ENCODE results near the gene EPHB2. TPM values are rescaled to one million over a fixed set of nuclear protein-coding genes. Genes with fewer than 3 reads are reported as not detected.

Gene EPHB2
- total and polyA plus RNA-seq, 11 donors: 0.11 to 6.3 (median 0.70) TPM

DNA sequence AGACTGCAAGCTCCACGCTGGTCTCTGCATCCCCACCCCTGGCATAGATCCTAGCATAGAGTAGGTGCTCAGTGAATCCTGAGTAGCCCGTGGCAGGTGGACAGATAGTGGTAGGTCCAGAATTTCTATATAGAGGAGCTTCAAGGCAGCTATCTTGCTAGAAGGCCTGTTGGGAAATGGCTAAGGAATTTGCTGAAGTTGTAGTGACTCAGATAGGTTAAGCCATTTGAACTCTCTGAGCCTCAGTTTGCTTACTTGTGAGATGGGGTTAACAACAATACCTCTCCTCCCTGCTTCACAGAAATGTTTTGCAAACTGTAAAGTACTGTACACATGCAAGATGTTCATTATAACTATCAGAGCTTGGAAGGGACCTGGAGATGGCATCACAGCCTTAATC lies 23.4 kb upstream of the EPHB2 start:
- Histone ChIP-seq H3K36me3 (no peaks in the 10 kb centered on the region), H3K27me3 (peaks cover 0 to 43% (median 18%) of the 10 kb centered on the region in 9 donors), H3K9me3 (no peaks in the 10 kb centered on the region), H3K27ac (no peak overlapping the region), H3K4me1 (no peaks in the 10 kb centered on the region), H3K4me3 (no peak overlapping the region)
- DNase-seq (no peak), ATAC-seq (no peak)
- WGBS, 4 donors: 73 to 85% (median 77%) methylated on average over 2 of the region's 2 CpGs
- intact Hi-C loops (cut with DNase I): no loop called here
- TF ChIP-seq, protein P1, sequence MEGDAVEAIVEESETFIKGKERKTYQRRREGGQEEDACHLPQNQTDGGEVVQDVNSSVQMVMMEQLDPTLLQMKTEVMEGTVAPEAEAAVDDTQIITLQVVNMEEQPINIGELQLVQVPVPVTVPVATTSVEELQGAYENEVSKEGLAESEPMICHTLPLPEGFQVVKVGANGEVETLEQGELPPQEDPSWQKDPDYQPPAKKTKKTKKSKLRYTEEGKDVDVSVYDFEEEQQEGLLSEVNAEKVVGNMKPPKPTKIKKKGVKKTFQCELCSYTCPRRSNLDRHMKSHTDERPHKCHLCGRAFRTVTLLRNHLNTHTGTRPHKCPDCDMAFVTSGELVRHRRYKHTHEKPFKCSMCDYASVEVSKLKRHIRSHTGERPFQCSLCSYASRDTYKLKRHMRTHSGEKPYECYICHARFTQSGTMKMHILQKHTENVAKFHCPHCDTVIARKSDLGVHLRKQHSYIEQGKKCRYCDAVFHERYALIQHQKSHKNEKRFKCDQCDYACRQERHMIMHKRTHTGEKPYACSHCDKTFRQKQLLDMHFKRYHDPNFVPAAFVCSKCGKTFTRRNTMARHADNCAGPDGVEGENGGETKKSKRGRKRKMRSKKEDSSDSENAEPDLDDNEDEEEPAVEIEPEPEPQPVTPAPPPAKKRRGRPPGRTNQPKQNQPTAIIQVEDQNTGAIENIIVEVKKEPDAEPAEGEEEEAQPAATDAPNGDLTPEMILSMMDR (IDR thresholded peaks at IDR 0.05): no peak
- no peak for TF ChIP-seq POLR2A (IDR thresholded peaks at IDR 0.05)

DNA sequence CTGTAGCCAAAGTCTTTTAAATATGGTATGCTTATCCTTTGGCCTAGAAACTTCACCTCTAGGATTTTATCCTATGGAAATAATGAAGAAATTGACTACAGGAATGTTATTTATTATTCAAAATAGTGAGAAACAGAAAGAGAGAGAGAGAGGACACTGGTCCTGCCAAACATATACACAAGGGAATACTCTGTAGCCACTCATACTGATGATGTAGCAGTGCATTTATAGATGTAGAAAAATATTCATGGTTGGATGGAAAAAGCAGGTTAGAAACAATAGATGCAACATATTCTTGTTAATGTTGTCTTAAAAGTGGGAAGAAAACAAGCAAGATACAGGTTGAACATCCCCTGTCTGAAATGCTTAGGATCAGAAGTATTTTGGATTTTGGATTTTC lies 22.2 kb upstream of the EPHB2 start:
- H3K27me3 ChIP-seq: peaks cover 0 to 37% (median 18%) of the 10 kb centered on the region in 9 donors

DNA sequence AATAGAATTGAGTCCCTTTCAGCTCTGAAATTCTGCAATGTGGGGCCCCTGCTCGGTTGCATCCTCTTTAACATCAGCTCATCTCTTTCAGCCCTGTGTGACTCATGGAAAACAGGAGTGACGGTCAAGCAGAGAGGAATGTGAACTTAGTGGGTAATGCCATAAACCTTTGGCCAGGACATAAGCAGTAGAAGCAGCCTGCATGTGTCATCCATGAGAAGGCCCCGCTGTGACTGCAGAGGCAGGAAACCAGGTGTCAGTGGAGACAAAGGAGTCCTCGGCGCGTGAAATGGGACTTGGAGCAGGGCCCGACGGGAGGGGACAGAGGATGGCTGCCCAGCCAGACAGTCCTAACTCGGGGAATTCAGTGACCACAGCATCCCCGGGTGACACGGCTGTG lies 21.1 kb upstream of the EPHB2 start:
- Histone ChIP-seq H3K4me3 (no peak overlapping the region), H3K27me3 (peaks cover 0 to 33% (median 18%) of the 10 kb centered on the region in 9 donors), H3K9me3 (no peaks in the 10 kb centered on the region), H3K27ac (no peak overlapping the region), H3K4me1 (no peaks in the 10 kb centered on the region), H3K36me3 (no peaks in the 10 kb centered on the region)
- no peak for TF ChIP-seq POLR2A (IDR thresholded peaks at IDR 0.05)
- TF ChIP-seq, protein P1 (IDR thresholded peaks at IDR 0.05): no peak
- no peak for ATAC-seq
- intact Hi-C loops (cut with DNase I): no loop called here
- no peak for DNase-seq
- 54 to 65% (median 61%) methylated on average over 11 of the region's 11 CpGs for WGBS, 4 donors

More for the DNA sequence above, 22.2 kb upstream of the EPHB2 start:
- H3K36me3 ChIP-seq: no peaks in the 10 kb centered on the region
- H3K27ac ChIP-seq: no peak overlapping the region
- ATAC-seq: no peak
- no peak for DNase-seq
- intact Hi-C loops (cut with DNase I): no loop called here
- TF ChIP-seq, protein P1 (IDR thresholded peaks at IDR 0.05): no peak
- no peak for TF ChIP-seq POLR2A (IDR thresholded peaks at IDR 0.05)
- no peak overlapping the region for H3K4me3 ChIP-seq
- H3K9me3 ChIP-seq: no peaks in the 10 kb centered on the region
- no peaks in the 10 kb centered on the region for H3K4me1 ChIP-seq

DNA sequence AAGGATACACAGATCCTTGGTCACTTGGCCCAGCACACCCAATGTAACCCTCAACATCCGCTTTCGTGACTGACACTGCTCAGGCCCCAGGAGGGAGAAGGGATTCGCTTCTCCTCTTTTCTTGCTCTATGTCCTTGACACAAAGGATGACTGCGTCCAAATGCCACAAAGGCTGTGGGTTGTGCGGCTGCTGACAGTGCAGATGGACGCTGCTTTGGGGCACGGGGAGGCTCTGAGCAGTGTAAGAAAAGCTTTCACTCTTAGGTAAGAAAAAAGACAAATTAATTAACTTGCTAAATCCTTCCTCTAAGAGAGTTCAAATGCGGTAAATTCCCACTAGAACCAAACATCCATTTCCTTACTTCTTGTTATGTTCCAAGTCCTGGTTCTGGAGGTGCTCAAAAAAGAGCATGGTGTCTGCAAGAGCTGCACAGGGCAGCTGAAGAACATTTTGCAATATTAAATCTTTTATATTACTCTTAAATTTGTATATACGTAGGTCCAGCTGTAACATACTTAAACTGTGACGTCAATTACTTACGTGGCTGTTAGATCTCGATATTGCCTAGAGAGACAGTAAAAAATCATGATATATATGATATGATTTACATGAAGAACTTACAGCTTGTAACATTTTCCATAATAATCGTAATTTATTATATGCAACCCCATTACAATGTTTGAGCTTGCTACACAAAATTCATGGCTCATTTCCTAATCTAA lies 19.4 kb upstream of the EPHB2 start:
- no peak for DNase-seq
- H3K27ac ChIP-seq: no peak overlapping the region
- ATAC-seq: no peak
- intact Hi-C loops (cut with DNase I): no loop called here
- H3K36me3 ChIP-seq: no peaks in the 10 kb centered on the region
- no peaks in the 10 kb centered on the region for H3K4me1 ChIP-seq
- H3K4me3 ChIP-seq: no peak overlapping the region
- WGBS, 4 donors: 74 to 81% (median 78%) methylated on average over 13 of the region's 13 CpGs
- H3K27me3 ChIP-seq: peaks cover 0 to 24% (median 13%) of the 10 kb centered on the region in 9 donors
- TF ChIP-seq POLR2A (IDR thresholded peaks at IDR 0.05): no peak
- TF ChIP-seq, protein P1 (IDR thresholded peaks at IDR 0.05): no peak
- H3K9me3 ChIP-seq: no peaks in the 10 kb centered on the region
